Measurements from ENCODE around the gene FGF3.

FGF3 gene
- 0 reads per million in 4 experiments for total RNA-seq

- DNase-seq: no peak
Measured at GRCh38 chr11:69818603-69819441, at the start of gene FGF3. FGF3 (minus strand) TSS chr11:69819416; CDS start chr11:69818933, 483 bp downstream.

GRCh38 chr11:69868871-69869270, 49.7 kb upstream of the FGF3 start:
- DNase-seq: no peak

- DNase-seq: no peak
Measured at GRCh38 chr11:69868006-69868810, 49.0 kb upstream of the FGF3 start.

- DNase-seq: no peak
Measured at GRCh38 chr11:69867076-69868005, 48.1 kb upstream of the FGF3 start.

- DNase-seq: no peak
Measured at GRCh38 chr11:69866648-69867047, 47.4 kb upstream of the FGF3 start.

- no peak for DNase-seq
Measured at GRCh38 chr11:69865707-69866106, 46.5 kb upstream of the FGF3 start.

- no peak for DNase-seq
Measured at GRCh38 chr11:69864686-69865661, 45.8 kb upstream of the FGF3 start.

GRCh38 chr11:69863544-69864200, 44.5 kb upstream of the FGF3 start:
- no peak for DNase-seq

GRCh38 chr11:69862797-69863543, 43.8 kb upstream of the FGF3 start:
- DNase-seq: no peak

- no peak for DNase-seq
Measured at GRCh38 chr11:69862331-69862771, 43.1 kb upstream of the FGF3 start.

- DNase-seq: no peak
Measured at GRCh38 chr11:69861901-69862300, 42.7 kb upstream of the FGF3 start.

GRCh38 chr11:69860796-69861445, 41.7 kb upstream of the FGF3 start:
- DNase-seq: no peak

GRCh38 chr11:69860244-69860643, 41.0 kb upstream of the FGF3 start:
- no peak for DNase-seq

GRCh38 chr11:69859275-69859934, 40.2 kb upstream of the FGF3 start:
- no peak for DNase-seq

- DNase-seq: no peak
Measured at GRCh38 chr11:69855421-69855820, 36.2 kb upstream of the FGF3 start.

- DNase-seq: no peak
Measured at GRCh38 chr11:69854713-69855112, 35.5 kb upstream of the FGF3 start.

- no peak for DNase-seq
Measured at GRCh38 chr11:69852056-69852455, 32.8 kb upstream of the FGF3 start.

- no peak for DNase-seq
Measured at GRCh38 chr11:69848201-69848600, 29.0 kb upstream of the FGF3 start.

GRCh38 chr11:69844396-69844795, 25.2 kb upstream of the FGF3 start:
- no peak for DNase-seq

Measured in effector CD8-positive, alpha-beta T cell (primary cell).